Panc1 (cell line): ENCODE results near the gene FOXK1. TPM values are rescaled to one million over a fixed set of nuclear protein-coding genes. Genes with fewer than 3 reads are reported as not detected.

ENCODE experiments used
- ATAC-seq: fragments of 200-7000 bp; cut with Tn5 transposase; 2 replicates; pipeline ENCODE4 v1.9.1; 2020; ENCODE audit warnings: mild to moderate bottlenecking, moderate library complexity
- BruUV-seq: library from RNA; stranded (reverse); fragments of 400-500 nt; replicated peaks from 2 replicates; lab custom pipeline; 2021; lab: Mats Ljungman, UMichigan
- CTCF ChIA-PET: fragments of 300-600 bp; sonication (Branson Sonifier 250); formaldehyde crosslinking; loops from one replicate; lab custom pipeline; 2022; ENCODE audit warnings: antibody characterized with exemption; lab: Charles Lee
- POLR2A ChIA-PET: fragments of 300-600 bp; sonication (Branson Sonifier 250); formaldehyde crosslinking; loops from one replicate; lab custom pipeline; 2022; ENCODE audit warnings: antibody characterized with exemption; lab: Charles Lee
- DNase-seq: peaks from one replicate; pipeline ENCODE4 v3.0.0-alpha.2; 2010; ENCODE audit warnings: low read depth, low spot score
- H3K27ac ChIP-seq: 2 replicates; pipeline ENCODE4 v1.5.1; 2011; ENCODE audit warnings: mild to moderate bottlenecking, low read length, inconsistent platforms
- H3K27me3 ChIP-seq: fragments of 200-500 bp; sonication (Bioruptor generic); 2 replicates; pipeline ENCODE4 v1.6.0; 2014; ENCODE audit warnings: low read length, inconsistent platforms; ENCODE audit not compliant: control insufficient read depth, insufficient read depth
- H3K36me3 ChIP-seq: fragments of 200-500 bp; sonication (Bioruptor generic); 2 replicates; pipeline ENCODE4 v1.5.1; 2014; ENCODE audit warnings: inconsistent platforms, mild to moderate bottlenecking, low read length, moderate library complexity; ENCODE audit not compliant: control insufficient read depth, insufficient read depth
- H3K4me1 ChIP-seq: 2 replicates; pipeline ENCODE4 v1.5.1; 2011; ENCODE audit warnings: inconsistent platforms, mild to moderate bottlenecking, low read length, moderate library complexity; ENCODE audit not compliant: control insufficient read depth, insufficient read depth
- H3K4me3 ChIP-seq, 2 experiments: 2 replicates each; pipeline ENCODE4 v1.5.1; 2011 to 2012; ENCODE audit warnings: low read depth in 2 of 2, low read length in 2 of 2, mild to moderate bottlenecking in 2 of 2, inconsistent platforms in 1 of 2, moderate library complexity in 1 of 2
- H3K9me3 ChIP-seq: fragments of 200-500 bp; sonication (Bioruptor generic); 2 replicates; pipeline ENCODE4 v1.5.1; 2014; ENCODE audit warnings: low read depth, mild to moderate bottlenecking, inconsistent platforms, low read length, moderate library complexity; ENCODE audit not compliant: control insufficient read depth, insufficient read depth
- CTCF ChIP-seq: fragments of 450-650 bp; IDR thresholded peaks from 2 replicates; pipeline ENCODE4 v1.5.1; 2017; ENCODE audit warnings: mild to moderate bottlenecking
- POLR2AphosphoS5 ChIP-seq: IDR thresholded peaks from 2 replicates; pipeline ENCODE4 v1.6.1; 2012; ENCODE audit warnings: mild to moderate bottlenecking, low read depth, low read length, moderate library complexity
- REST ChIP-seq, 2 experiments: IDR thresholded peaks; 2 replicates each; pipeline ENCODE4 v1.6.1; 2011 to 2012; ENCODE audit warnings: low read depth in 2 of 2, control low read depth in 1 of 2, low read length in 1 of 2, mild to moderate bottlenecking in 1 of 2, moderate library complexity in 1 of 2; ENCODE audit not compliant: insufficient read depth in 1 of 2
- SIN3A ChIP-seq: IDR thresholded peaks from 2 replicates; pipeline ENCODE4 v1.6.1; 2012; ENCODE audit warnings: low read depth, mild to moderate bottlenecking, low read length, moderate library complexity, borderline replicate concordance; ENCODE audit not compliant: insufficient read depth
- TCF7L2 ChIP-seq: IDR thresholded peaks from 2 replicates; pipeline ENCODE4 v1.6.1; 2011; ENCODE audit warnings: mild to moderate bottlenecking, low read depth, low read length, inconsistent platforms
- in situ Hi-C: cut with HindIII; loops from 2 replicates; pipeline ENCODE4 v1.10.0; 2016; ENCODE audit warnings: low sequenced_read_pairs, low pct_unique_long_range_greater_than_20kb
- intact Hi-C: fragments of 100-400 bp; cut with micrococcal nuclease; formaldehyde crosslinking; loops from one replicate; pipeline ENCODE4 v1.10.0; 2022; ENCODE audit not compliant: unreplicated experiment
- total RNA-seq: library from RNA; stranded (reverse); gene quantifications from one replicate; pipeline ENCODE4 v1.2.1, GENCODE V29; 2021; ENCODE audit not compliant: unreplicated experiment

FOXK1 gene
- total RNA-seq, 1 experiment from 2014 or later, result 72.7 TPM

- H3K27ac ChIP-seq, result no peak overlapping the region
- ChIA-PET CTCF (no interaction called here), POLR2A (no interaction called here)
- H3K4me1 ChIP-seq, result peaks cover 28% of the 10 kb centered on the region
- no peaks in the 10 kb centered on the region for H3K9me3 ChIP-seq
- in situ Hi-C loops (no loop called here), intact Hi-C loops (no loop called here)
- H3K36me3 ChIP-seq, result no peaks in the 10 kb centered on the region
- ATAC-seq, result no peak
- DNase-seq, result no peak
- H3K4me3 ChIP-seq, result no peak overlapping the region
- no peaks in the 10 kb centered on the region for H3K27me3 ChIP-seq
- BruUV-seq, result no TSS peak
- TF ChIP-seq POLR2AphosphoS5 (no peak), REST (IDR thresholded peaks at IDR 0.05; ENCODE audit: insufficient read depth in 1 of 2, low read depth in 2 of 2, low read length in 1 of 2) (no peak), SIN3A (no peak), TCF7L2 (no peak), CTCF (no peak)
Observed at GRCh38 chr7:4747746-4748145, 65.7 kb downstream of the FOXK1 start.

- no peaks in the 10 kb centered on the region for H3K36me3 ChIP-seq
- H3K4me1 ChIP-seq, result peaks cover 28% of the 10 kb centered on the region
- in situ Hi-C loops, result no loop called here
- no peaks in the 10 kb centered on the region for H3K9me3 ChIP-seq
- no peak overlapping the region for H3K4me3 ChIP-seq
- H3K27ac ChIP-seq, result no peak overlapping the region
- TF ChIP-seq POLR2AphosphoS5 (no peak), REST (IDR thresholded peaks at IDR 0.05; ENCODE audit: insufficient read depth in 1 of 2, low read depth in 2 of 2, low read length in 1 of 2) (no peak), TCF7L2 (no peak), CTCF (no peak), SIN3A (no peak)
- ATAC-seq, result no peak
- no peak for DNase-seq
- ChIA-PET POLR2A (no interaction called here), CTCF (no interaction called here)
- H3K27me3 ChIP-seq, result no peaks in the 10 kb centered on the region
- intact Hi-C loops, result no loop called here
- no TSS peak for BruUV-seq
Observed at GRCh38 chr7:4748231-4748681, 66.2 kb downstream of the FOXK1 start.
